SKM-1 treated with dmso at 0.1 percent for 144 hours (cell line): ENCODE results near the gene PCDHA5.

Source experiments
- DNase-seq: peaks from one replicate; lab custom pipeline; 2025; ENCODE audit not compliant: unreplicated experiment; lab: John Stamatoyannopoulos, UW

The PCDHA5 gene

DNA sequence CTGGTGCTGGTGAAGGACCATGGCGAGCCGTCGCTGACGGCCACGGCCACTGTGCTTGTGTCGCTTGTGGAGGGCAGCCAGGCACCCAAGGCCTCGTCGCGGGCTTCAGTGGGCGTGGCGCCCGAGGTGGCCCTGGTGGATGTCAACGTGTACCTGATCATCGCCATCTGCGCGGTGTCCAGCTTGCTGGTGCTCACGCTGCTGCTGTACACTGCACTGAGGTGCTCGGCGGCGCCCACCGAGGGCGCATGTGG is 36.5 kb downstream of the PCDHA5 start:
- no peak for DNase-seq

DNA sequence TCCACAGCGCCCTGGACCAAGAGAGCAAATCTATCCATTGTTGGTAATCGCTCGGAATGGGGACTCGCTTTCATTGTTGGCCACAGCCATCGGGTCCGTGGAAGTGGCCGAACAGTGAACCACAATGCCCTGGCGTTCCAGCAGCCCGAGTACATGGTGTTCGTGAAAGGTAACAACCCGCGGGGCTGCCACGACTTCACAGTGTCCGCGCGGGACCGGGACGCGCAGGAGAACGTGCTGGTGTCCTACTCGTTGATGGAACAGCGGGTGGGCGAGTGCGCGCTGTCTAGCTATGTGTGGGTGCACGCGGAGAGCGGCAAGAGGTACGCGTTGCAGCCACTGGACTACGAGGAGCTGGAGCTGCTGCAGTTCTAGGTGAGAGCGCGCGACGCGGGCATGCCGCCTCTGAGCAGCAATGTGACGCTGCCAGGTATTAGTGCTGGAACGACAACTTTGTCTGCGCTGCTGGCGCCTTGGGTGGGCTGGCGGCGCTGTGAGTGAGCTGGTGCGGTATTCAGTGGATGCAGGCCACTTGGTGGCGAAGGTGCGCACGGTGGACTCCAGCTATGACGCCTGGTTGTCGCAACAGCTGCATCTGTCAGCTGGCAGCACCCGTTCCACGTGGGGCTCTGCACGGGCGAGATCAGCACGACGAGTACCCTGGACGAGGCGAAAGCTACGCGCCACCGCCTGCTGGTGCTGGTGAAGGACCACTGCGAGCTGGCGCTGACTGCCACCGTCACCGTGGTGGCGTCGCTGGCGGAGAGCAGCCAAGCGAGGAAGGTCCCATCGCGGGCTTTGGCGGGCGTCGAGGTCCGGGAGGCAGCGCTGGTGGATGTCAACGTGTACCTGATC is 41.3 kb downstream of the PCDHA5 start:
- no peak for DNase-seq

- no peak for DNase-seq
Observed at GRCh38 chr5:140868721-140869554, 47.5 kb downstream of the PCDHA5 start, which contains the start of gene PCDHA11. Gene PCDHA11 (plus strand): TSS chr5:140868957. CDS start chr5:140869104, 147 bp downstream.

GRCh38 chr5:140869555-140869886 is 48.1 kb downstream of the PCDHA5 start:
- no peak for DNase-seq

DNA sequence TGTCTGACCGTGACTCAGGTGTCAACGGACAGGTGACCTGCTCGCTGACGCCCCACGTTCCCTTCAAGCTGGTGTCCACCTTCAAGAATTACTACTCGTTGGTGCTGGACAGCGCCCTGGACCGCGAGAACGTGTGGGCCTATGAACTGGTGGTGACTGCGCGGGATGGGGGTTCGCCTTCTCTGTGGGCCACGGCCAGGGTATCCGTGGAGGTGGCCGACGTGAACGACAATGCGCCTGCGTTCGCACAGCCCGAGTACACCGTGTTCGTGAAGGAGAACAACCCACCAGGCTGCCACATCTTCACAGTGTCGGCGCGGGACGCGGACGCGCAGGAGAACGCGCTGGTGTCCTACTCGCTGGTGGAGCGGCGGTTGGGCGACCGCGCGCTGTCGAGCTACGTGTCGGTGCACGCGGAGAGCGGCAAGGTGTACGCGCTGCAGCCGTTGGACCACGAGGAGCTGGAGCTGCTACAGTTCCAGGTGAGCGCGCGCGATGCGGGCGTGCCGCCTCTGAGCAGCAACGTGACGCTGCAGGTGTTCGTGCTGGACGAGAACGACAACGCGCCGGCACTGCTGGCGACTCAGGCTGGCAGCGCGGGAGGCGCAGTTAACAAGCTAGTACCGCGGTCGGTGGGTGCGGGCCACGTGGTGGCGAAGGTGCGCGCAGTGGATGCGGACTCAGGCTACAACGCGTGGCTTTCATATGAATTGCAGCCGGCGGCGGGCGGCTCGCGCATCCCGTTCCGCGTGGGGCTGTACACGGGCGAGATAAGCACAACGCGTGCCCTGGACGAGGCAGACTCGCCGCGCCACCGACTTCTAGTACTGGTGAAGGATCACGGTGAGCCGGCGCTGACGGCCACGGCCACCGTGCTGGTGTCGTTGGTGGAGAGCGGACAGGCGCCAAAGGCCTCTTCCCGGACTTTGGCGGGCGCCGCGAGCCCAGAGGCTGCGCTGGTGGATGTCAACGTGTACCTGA is 49.1 kb downstream of the PCDHA5 start:
- no peak for DNase-seq
